GM18951 (cell line): Measurements from ENCODE around the gene TIMM10B.

Experiments
- POLR2A ChIP-seq: IDR thresholded peaks from 4 replicates; pipeline ENCODE4 v1.6.1; 2011; ENCODE audit warnings: mild to moderate bottlenecking; ENCODE audit not compliant: insufficient read length, insufficient read depth; ENCODE audit errors: extremely low read depth
- in situ Hi-C: fragments of 300-500 bp; cut with MboI; formaldehyde crosslinking; loops from one replicate; pipeline ENCODE4 v1.12.0; 2022; ENCODE audit warnings: low sequenced_read_pairs, mixed read lengths, inconsistent platforms; ENCODE audit not compliant: unreplicated experiment

Gene TIMM10B

DNA sequence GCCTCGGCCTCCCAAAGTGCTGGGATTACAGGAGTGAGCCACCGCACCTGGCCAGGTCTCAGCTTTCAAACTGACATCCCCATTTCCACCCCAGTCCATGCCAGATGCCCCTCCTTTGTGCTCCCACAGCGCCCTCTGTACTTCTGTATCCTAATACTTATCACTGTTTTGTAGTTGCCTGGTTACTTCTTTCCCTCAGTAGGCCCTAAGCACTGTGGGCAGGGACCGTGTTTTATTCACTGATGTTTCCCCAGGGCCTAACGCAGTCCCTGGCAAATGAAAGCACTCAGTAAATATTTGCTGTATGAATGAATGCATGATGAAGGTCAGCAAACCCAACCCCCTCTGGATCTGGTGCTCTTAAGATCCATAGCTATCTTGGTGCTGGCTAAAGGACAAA lies 5.4 kb upstream of the TIMM10B start:
- in situ Hi-C loops = no loop called here
- no peak for TF ChIP-seq POLR2A

GRCh38 chr11:6476571-6476970 lies 4.7 kb upstream of the TIMM10B start:
- in situ Hi-C loops = no loop called here
- TF ChIP-seq POLR2A = no peak

DNA sequence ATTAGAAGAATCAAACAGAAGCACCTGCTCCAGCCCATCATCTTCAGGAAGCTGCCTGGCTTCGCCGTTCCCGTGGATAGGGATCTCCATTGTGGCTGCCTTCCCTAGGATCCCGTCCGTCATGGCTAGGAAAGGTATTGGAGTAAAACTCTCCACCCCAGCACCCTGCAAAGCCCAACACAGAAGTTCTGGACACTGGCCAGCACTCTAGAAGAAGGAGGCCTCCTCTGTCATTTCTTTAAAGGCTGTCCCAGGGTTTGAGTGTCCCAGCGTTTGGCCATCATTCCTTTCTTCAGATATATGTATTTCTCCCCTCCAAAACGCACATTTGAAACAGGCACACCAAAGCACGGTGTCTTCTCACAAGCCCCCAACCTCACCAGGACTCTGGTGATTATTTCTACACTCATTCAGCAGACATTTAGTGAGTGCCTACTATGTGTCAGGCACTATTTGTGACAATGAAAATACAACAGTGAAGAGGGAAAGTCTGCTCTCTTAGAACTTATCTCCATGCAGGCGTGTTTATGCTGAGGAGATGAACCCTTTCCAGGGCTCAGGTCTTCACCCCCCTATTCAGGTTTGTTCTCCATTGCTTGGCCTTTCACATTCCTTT lies 894 bp upstream of the TIMM10B start:
- TF ChIP-seq POLR2A = no peak
- in situ Hi-C loops = no loop called here

- no peak for TF ChIP-seq POLR2A
- in situ Hi-C loops = no loop called here
Observed at GRCh38 chr11:6481924-6482275, 599 bp downstream of the TIMM10B start.

- TF ChIP-seq POLR2A = no peak
- in situ Hi-C loops = no loop called here
Observed at GRCh38 chr11:6482441-6482840, 1.1 kb downstream of the TIMM10B start.

DNA sequence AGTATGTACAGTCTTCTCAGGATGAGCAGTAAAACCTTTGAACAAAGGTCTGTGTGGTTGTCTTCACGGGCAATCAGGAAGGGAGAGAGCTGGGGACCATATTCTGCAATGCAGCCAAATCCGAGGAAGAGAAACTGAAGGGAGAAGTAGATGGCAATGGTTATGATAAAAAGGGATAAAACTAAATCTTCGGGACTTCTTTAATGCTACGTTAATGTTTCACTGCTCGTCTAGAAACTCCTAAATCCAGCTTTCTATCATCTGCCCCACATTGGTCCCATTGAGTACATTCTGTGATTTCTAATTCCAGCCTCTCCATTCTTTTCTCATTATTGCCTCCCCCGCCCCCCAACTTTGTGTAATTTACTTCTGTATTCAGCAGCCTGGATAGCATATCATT lies 1.7 kb downstream of the TIMM10B start:
- TF ChIP-seq POLR2A = no peak
- in situ Hi-C loops = no loop called here

- in situ Hi-C loops = no loop called here
- TF ChIP-seq POLR2A = no peak
Observed at GRCh38 chr11:6485661-6486060, 4.4 kb downstream of the TIMM10B start.

DNA sequence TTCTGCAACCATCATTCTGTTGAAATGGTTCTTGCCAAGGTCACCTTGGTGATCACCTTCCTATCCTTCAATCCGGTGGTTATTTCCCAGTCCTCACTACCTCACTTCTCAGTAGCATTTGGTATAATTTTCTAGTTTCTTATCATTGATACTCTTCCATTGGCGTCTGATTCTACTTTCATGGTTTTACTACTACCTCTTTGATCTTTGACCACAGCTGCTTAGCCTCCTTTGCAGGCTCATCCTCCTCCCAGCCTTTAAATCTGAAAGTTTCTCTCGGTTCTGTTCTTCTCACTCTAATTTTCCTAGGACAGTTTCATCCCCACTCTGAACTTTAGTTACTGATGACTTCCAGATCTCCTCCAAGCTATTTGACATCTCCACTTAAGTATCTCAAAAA lies 5.0 kb downstream of the TIMM10B start:
- no peak for TF ChIP-seq POLR2A
- in situ Hi-C loops = no loop called here

DNA sequence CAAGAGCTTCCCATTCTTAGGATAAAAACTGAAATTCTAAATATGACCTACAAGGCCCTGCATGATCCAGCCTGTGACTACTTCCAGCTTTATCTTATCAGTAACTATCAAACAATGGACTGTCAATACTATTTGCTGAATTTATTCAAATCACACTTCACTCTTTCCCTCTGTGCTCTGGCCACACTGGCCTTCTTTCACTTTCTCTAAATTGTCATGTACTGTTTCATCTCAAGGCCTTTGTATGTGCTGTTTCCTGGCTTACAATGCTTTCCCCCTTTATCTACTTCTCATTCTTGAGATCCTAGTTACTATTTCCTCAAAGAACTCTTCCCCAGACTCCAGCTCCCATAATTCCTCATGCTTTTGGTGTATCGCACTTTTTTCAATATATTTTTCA lies 5.6 kb downstream of the TIMM10B start:
- TF ChIP-seq POLR2A = no peak
- in situ Hi-C loops = no loop called here

DNA sequence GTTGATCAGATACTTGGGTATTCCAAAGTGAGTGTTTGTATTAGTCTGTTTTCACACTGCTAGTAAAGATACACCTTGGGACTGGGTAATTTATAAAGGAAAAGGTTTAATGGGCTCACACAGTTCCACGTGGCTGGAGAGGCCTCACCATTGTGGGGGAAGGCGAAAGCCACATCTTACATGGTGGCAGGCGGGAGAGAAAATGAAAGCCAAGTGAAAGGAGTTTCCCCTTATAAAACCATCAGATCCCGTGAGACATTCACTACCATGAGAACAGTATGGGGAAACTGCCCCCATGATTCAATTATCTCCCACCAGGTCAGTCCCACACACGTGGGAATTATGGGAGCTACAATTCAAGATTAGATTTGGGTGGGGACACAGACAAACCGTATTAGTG lies 7.0 kb downstream of the TIMM10B start:
- TF ChIP-seq POLR2A = no peak
- in situ Hi-C loops = no loop called here

GRCh38 chr11:6488821-6489220 lies 7.5 kb downstream of the TIMM10B start:
- TF ChIP-seq POLR2A = no peak
- in situ Hi-C loops = no loop called here

- no peak for TF ChIP-seq POLR2A
- in situ Hi-C loops = no loop called here
Observed at GRCh38 chr11:6489306-6489705, 8.0 kb downstream of the TIMM10B start.

DNA sequence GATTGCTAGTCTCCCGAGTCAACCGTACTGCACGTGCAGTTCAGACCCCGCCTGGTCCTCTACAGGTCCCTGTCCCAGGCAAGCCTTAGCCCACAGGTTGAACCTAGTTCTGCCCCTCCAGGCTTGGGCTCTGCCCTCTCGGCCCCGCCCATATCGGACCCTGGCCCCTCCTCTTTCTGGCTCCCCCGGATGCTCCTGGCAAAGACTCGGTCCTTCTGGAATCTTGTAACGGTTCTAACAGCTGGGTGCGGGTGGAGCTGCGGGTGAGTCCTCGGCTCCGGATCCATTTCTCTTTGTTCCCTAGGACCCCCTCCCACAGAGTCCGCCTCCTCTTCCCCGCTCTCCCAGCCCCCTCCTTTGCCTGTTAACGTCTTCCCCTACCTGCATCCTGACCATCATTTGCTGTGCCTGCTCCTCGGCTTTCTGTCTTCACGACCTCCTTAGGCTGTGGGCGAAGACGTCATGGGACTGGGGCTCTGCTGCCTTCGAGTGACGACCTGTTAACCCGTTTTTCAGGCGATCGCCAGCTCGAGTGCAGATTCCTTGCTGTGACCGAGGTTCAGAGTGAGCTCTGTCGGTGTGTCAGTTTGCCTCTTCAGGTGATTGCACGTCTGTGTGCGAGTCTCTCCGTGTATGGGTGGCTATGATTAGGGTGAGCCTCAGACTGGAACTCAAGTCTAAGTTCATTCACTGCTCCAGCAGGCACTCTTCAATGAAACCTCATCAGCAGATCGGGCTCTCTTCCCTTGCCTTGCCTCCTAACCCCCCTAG lies 16.0 kb downstream of the TIMM10B start, which contains the start of gene DNHD1:
TSS of gene DNHD1 (plus strand) at position 212 of the 771 bp plus-strand sequence. CDS start 936 bp downstream, outside the sequence.
- in situ Hi-C loops = no loop called here
- no peak for TF ChIP-seq POLR2A

GRCh38 chr11:6498121-6498520 lies 16.8 kb downstream of the TIMM10B start:
- in situ Hi-C loops = no loop called here
- no peak for TF ChIP-seq POLR2A
